ENCODE measurements around the gene DPH5.

GRCh38 chr1:101028466-101028865, 2.9 kb upstream of the DPH5 start:
- TF ChIP-seq REST (IDR thresholded peaks at IDR 0.05; ENCODE audit: insufficient read depth in 1 of 2, low read depth in 2 of 2, low read length in 2 of 2) (no peak), FOXP2 (optimal IDR thresholded peaks at IDR 0.05; ENCODE audit: borderline replicate concordance, extremely low read depth, extremely low read length, insufficient read depth) (no peak)

Data from PFSK-1 (cell line).